Right ventricle myocardium inferior (tissue), 1 donor: ENCODE measurements around the gene DRC3. TPM values are rescaled to one million over a fixed set of nuclear protein-coding genes. Genes with fewer than 3 reads are reported as not detected.

Experiments
- total RNA-seq: library from RNA; stranded (reverse); fragmentation: NEBNext Ultra II Directional; extraction: Animal tissue kit (Norgen Biotek cat#: 25700); gene quantifications from one replicate; pipeline ENCODE4 v1.2.1, GENCODE V29; 2021
- donor health status: DM: no; HTN: yes; CAD: no; lungs with severe emphysema.

The DRC3 gene
- total RNA-seq, 1 donor from 2014 or later = 1.6 TPM

Other genes with a start within 250 kb of the DRC3 start
- 18.9 TPM for gene SREBF1, start 135.9 kb upstream of the DRC3 start, total RNA-seq
- gene TOM1L2, start 462 bp upstream of the DRC3 start, total RNA-seq = 246 TPM
- gene ATPAF2, start 66.3 kb downstream of the DRC3 start, total RNA-seq = 34.9 TPM
- 20.1 TPM for gene GID4, start 66.5 kb downstream of the DRC3 start, total RNA-seq
- 18.8 TPM for gene DRG2, start 115.1 kb downstream of the DRC3 start, total RNA-seq
- 0.51 TPM for gene MYO15A, start 135.9 kb downstream of the DRC3 start, total RNA-seq
- 183 TPM for gene ALKBH5, start 211.0 kb downstream of the DRC3 start, total RNA-seq